IPS-18a (cell line): ENCODE results near the gene CALY.

Experiments
- H3K27ac ChIP-seq: one replicate; pipeline ENCODE4 v1.5.1; 2013; ENCODE audit warnings: low read length
- H3K27me3 ChIP-seq: one replicate; pipeline ENCODE4 v1.6.1; 2013; ENCODE audit warnings: mild to moderate bottlenecking, low read length; ENCODE audit not compliant: control insufficient read depth, insufficient read depth
- H3K36me3 ChIP-seq: one replicate; pipeline ENCODE4 v1.6.1; 2013; ENCODE audit warnings: low read depth, low read length; ENCODE audit not compliant: control insufficient read depth
- H3K4me1 ChIP-seq: one replicate; pipeline ENCODE4 v1.6.1; 2013; ENCODE audit warnings: low read depth, low read length; ENCODE audit not compliant: control insufficient read depth
- H3K4me3 ChIP-seq: one replicate; pipeline ENCODE4 v1.5.1; 2013; ENCODE audit warnings: low read length
- H3K9ac ChIP-seq: one replicate; pipeline ENCODE4 v1.6.1; 2013; ENCODE audit warnings: mild to moderate bottlenecking, low read length, moderate library complexity
- H3K9me3 ChIP-seq: one replicate; pipeline ENCODE4 v1.6.1; 2013; ENCODE audit warnings: low read depth, low read length; ENCODE audit not compliant: control insufficient read depth

The CALY gene

GRCh38 chr10:133355991-133356390 lies 19.3 kb upstream of the CALY start:
- Histone ChIP-seq H3K9me3 (no peaks in the 10 kb centered on the region), H3K9ac (no peak overlapping the region), H3K36me3 (peaks cover 5% of the 10 kb centered on the region), H3K27me3 (peaks cover 9% of the 10 kb centered on the region), H3K4me3 (no peak overlapping the region), H3K4me1 (no peaks in the 10 kb centered on the region), H3K27ac (no peak overlapping the region)

- Histone ChIP-seq H3K36me3 (peaks cover 5% of the 10 kb centered on the region), H3K27me3 (peaks cover 8% of the 10 kb centered on the region), H3K4me1 (no peaks in the 10 kb centered on the region), H3K9me3 (no peaks in the 10 kb centered on the region), H3K4me3 (no peak overlapping the region), H3K9ac (no peak overlapping the region), H3K27ac (no peak overlapping the region)
Measured at GRCh38 chr10:133355266-133355665, 18.6 kb upstream of the CALY start.

GRCh38 chr10:133354672-133355240 lies 18.1 kb upstream of the CALY start:
- peaks cover 5% of the 10 kb centered on the region for H3K36me3 ChIP-seq
- no peaks in the 10 kb centered on the region for H3K4me1 ChIP-seq
- H3K9ac ChIP-seq: no peak overlapping the region
- H3K4me3 ChIP-seq: no peak overlapping the region
- peaks cover 3% of the 10 kb centered on the region for H3K27me3 ChIP-seq
- no peak overlapping the region for H3K27ac ChIP-seq
- H3K9me3 ChIP-seq: no peaks in the 10 kb centered on the region

DNA sequence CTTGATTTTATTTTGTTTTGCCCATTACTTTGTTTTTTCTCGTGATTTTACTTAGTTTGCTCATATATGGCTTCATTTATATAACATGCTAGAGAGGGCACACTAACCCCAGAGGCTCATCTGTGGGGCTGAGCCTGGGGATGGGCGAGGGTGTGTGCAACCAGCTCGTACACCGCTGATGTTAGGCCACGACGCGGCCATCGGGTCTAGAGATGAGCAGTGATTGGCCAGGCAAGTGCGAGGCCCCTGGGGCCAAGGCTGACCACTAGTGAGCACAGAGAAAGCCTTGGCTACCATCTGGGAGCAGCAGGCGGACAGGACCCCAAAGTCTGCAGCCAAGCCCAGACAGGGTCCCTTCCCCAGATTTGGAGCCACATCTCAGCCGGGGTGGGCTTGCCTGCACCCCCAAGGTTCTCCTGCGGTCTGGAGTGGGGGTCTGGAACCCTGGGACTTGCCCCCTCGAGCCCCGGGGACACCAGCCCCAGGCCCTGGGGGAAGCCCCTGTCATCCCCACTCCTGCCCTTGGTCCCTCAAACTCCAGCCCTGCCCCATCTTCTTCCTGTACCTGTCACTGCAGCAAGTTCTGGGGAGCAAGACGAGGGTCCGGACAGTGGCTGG lies 17.4 kb upstream of the CALY start:
- H3K27me3 ChIP-seq: no peaks in the 10 kb centered on the region
- H3K27ac ChIP-seq: no peak overlapping the region
- H3K4me1 ChIP-seq: no peaks in the 10 kb centered on the region
- no peak overlapping the region for H3K9ac ChIP-seq
- no peak overlapping the region for H3K4me3 ChIP-seq
- H3K36me3 ChIP-seq: peaks cover 5% of the 10 kb centered on the region
- no peaks in the 10 kb centered on the region for H3K9me3 ChIP-seq

DNA sequence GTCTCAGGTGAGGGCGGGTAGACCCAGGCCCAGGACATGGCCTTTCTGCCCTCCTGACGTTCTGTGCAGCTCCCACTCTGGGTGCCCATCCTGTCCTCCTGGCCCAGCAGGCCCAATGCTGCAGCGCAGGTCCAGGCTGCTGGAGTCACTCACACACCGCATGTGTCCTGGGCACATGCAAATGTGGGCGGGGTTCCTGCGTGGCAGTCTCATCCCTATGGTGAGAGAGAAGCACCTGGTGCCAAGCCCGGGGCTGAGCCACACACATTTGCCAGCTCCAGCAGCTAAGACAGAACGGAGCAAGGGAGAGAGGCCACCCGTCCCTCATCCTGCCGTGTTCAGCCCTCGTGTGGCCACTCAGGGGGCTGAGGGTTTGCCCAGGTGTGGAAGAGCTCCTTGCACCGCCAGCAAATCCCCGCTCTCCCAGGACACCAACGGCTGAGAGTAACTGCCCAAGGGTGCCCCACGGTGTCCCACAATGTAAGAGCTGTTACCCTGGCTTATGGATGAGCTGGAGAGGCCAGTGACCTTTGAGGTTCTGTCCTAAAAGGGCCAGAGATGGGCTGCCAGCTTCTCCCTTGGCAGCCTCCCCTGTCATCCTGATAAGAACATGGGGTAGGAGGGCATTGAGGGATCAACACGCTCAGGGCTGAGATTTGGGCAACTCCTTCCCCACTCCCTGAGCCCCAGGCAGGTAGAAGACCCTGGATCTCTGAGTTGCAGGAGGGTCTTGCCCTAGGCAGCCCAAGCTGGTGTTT lies 16.7 kb upstream of the CALY start:
- H3K4me3 ChIP-seq: no peak overlapping the region
- no peak overlapping the region for H3K9ac ChIP-seq
- H3K4me1 ChIP-seq: no peaks in the 10 kb centered on the region
- peaks cover 5% of the 10 kb centered on the region for H3K36me3 ChIP-seq
- no peaks in the 10 kb centered on the region for H3K9me3 ChIP-seq
- H3K27ac ChIP-seq: no peak overlapping the region
- no peaks in the 10 kb centered on the region for H3K27me3 ChIP-seq

GRCh38 chr10:133351408-133352318 lies 15.0 kb upstream of the CALY start:
- Histone ChIP-seq H3K27me3 (no peaks in the 10 kb centered on the region), H3K36me3 (peaks cover 5% of the 10 kb centered on the region), H3K4me1 (no peaks in the 10 kb centered on the region), H3K27ac (no peak overlapping the region), H3K9ac (no peak overlapping the region), H3K9me3 (no peaks in the 10 kb centered on the region), H3K4me3 (no peak overlapping the region)

DNA sequence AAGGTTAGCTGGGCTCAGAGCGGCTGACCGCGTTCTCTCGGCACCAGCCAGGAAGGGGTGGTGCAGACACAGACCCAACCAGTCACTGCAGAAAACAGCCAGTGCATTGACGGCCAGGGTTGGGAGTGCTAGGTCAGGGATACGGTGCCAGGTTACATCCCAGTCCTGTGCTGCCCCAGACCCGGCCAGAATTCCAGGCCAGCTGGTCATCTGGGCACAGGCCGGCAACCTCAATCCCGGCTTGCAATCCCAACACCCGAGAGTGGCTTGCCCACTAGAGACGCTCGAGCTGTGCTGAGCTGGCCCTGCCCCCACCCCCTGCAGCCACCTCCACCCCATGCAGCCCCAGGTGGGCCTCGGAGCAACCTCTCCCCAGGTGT lies 14.2 kb upstream of the CALY start:
- Histone ChIP-seq H3K4me1 (no peaks in the 10 kb centered on the region), H3K27ac (no peak overlapping the region), H3K9ac (no peak overlapping the region), H3K36me3 (peaks cover 5% of the 10 kb centered on the region), H3K9me3 (no peaks in the 10 kb centered on the region), H3K4me3 (no peak overlapping the region), H3K27me3 (no peaks in the 10 kb centered on the region)

GRCh38 chr10:133350283-133350949 lies 13.7 kb upstream of the CALY start:
- peaks cover 4% of the 10 kb centered on the region for H3K36me3 ChIP-seq
- no peak overlapping the region for H3K27ac ChIP-seq
- no peaks in the 10 kb centered on the region for H3K9me3 ChIP-seq
- H3K27me3 ChIP-seq: no peaks in the 10 kb centered on the region
- no peaks in the 10 kb centered on the region for H3K4me1 ChIP-seq
- no peak overlapping the region for H3K4me3 ChIP-seq
- no peak overlapping the region for H3K9ac ChIP-seq

- no peaks in the 10 kb centered on the region for H3K4me1 ChIP-seq
- no peaks in the 10 kb centered on the region for H3K9me3 ChIP-seq
- no peak overlapping the region for H3K9ac ChIP-seq
- H3K27ac ChIP-seq: no peak overlapping the region
- H3K27me3 ChIP-seq: no peaks in the 10 kb centered on the region
- H3K36me3 ChIP-seq: no peaks in the 10 kb centered on the region
- H3K4me3 ChIP-seq: no peak overlapping the region
Measured at GRCh38 chr10:133349577-133350011, 12.9 kb upstream of the CALY start.

GRCh38 chr10:133349160-133349568 lies 12.5 kb upstream of the CALY start:
- no peaks in the 10 kb centered on the region for H3K4me1 ChIP-seq
- H3K36me3 ChIP-seq: no peaks in the 10 kb centered on the region
- no peaks in the 10 kb centered on the region for H3K27me3 ChIP-seq
- H3K9me3 ChIP-seq: no peaks in the 10 kb centered on the region
- no peak overlapping the region for H3K4me3 ChIP-seq
- no peak overlapping the region for H3K27ac ChIP-seq
- H3K9ac ChIP-seq: no peak overlapping the region
